DMS53 (cell line): ENCODE data around the gene TEX55.
"Not testable (repeated sequence)": the region's sequence is repeated elsewhere in the genome, so short reads cannot be mapped to it uniquely, and the experiment has no call there.

Source experiments
- DNase-seq: peaks from one replicate; lab custom pipeline; 2025; lab: John Stamatoyannopoulos, UW

Gene TEX55

GRCh38 chr3:119145500-119146167 lies at the start of gene TEX55:
Gene TEX55 (plus strand): TSS chr3:119146165. CDS start chr3:119146190, 25 bp downstream.
- peak; percentile 74 for DNase-seq

DNA sequence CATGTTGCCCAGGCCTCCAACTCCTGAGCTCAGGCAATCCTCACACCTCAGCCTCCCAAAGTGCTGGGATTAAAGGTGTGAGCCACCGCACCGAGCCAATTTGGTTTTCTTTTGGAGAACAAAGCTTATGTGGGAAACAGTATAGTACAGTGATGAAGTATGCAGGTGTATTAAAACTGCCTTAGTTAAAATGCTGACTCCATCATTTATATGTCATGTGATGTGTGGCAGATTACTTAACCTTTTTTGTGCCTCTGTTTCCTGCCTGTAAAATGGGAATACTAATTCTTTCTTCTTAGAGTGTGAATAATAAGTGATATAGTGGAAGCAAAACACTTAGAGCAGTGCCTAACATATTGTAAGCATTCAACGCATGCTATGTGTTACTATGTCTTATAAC lies 48.0 kb upstream of the TEX55 start:
- no peak for DNase-seq

DNA sequence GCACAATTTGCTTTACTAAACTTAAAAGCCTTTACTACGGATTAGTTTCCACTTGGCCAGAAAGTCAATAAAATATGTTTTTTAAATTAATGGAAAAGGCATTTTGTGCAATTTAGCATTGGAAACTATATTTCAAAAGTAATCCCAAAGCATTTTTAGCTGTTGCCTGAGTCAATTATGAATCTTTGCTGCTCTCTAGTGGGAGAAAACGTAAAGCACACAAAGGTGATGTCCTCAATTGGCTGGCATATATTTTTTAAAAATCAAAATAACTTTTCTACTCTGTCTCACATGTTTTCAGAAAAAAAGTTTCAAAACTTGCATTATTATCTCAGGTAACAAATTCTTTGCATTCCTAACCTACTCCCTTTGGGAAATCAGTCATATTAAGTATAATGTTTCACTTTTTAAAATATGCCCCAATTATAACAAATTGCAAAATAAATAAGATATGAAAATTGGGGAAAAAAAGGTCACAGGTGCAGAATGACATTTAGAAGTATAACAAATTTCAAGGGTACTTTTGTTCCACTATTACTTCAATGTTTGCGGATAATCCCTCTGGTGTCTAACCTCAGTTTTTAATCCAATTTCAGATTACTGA lies 47.2 kb upstream of the TEX55 start:
- peak; percentile 51 for DNase-seq

DNA sequence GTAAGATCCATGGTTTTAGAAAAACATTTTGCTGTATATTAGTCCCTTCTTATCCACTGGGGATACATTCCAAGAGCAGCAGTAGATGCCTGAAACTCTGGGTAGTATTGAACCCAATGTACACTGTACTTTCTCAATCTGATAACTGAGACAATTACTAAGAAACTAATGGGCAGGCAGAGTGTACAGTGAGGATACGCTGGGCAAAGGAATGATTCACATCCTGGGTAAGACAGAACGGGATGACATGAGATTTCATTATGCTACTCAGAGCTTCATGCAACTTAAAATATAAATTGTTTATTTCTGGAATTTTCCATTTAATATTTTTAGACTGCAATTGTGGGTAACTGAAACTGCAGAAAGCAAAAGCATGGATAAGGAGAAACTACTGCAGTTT lies 46.2 kb upstream of the TEX55 start:
- no peak for DNase-seq

DNA sequence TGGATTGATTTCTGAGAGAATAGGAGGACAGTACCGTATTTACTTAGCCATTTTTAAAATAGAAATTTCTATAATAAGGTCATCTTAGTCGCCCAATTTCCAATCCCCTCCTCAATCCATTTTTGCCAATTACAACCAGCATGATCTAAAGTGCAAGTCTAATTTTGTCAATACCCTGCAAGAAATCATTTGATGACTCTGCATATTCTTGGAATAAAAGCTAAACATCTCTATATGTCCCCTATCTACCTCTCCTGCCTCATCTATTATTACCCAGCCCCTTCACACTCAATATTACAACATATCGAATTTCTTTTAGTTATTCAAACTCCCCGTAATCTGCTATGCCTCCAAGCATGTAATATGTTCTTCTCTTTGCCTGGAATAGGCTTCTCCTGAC lies 41.9 kb upstream of the TEX55 start:
- no peak for DNase-seq

DNA sequence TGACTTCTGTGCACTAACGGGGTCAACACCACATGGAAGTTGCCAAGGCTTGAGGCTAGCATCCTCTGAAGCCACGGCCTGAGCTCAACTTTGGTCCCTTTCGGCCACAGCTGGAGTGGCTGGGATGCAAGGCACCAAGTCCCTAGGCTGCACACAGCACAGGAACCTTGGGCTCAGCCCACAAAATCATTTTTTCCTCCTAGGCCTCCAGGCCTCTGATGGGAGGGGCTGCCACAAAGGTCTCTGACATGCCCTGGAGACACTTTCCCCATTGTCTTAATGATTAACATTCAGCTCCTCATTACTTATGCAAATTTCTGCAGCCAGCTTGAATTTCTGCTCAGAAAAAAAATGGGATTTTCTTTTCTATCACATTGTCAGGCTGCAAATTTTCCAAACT lies 27.6 kb upstream of the TEX55 start:
- not testable (repeated sequence) for DNase-seq

GRCh38 chr3:119120480-119120879 lies 25.5 kb upstream of the TEX55 start:
- DNase-seq: no peak

DNA sequence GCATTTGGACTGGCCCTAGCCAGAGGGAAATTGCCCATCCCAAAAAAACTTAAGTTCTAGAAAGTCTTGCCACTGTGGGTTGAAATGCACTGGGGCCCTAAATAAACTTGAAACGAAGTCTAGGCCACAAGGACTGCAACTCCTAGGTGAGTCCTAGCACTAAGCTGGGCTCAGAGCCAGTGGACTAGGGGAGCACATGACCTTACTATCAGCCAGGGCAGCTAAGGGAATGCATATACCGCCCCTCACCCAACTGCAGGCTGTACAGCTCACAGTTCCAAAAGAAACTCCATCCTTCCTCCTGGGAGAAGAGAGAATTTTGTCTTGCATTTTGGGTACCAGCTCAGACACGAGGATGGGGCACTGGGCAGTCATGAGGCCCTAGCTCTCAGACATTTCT lies 23.6 kb upstream of the TEX55 start:
- no peak for DNase-seq

GRCh38 chr3:119125342-119125741 lies 20.6 kb upstream of the TEX55 start:
- DNase-seq: no peak

DNA sequence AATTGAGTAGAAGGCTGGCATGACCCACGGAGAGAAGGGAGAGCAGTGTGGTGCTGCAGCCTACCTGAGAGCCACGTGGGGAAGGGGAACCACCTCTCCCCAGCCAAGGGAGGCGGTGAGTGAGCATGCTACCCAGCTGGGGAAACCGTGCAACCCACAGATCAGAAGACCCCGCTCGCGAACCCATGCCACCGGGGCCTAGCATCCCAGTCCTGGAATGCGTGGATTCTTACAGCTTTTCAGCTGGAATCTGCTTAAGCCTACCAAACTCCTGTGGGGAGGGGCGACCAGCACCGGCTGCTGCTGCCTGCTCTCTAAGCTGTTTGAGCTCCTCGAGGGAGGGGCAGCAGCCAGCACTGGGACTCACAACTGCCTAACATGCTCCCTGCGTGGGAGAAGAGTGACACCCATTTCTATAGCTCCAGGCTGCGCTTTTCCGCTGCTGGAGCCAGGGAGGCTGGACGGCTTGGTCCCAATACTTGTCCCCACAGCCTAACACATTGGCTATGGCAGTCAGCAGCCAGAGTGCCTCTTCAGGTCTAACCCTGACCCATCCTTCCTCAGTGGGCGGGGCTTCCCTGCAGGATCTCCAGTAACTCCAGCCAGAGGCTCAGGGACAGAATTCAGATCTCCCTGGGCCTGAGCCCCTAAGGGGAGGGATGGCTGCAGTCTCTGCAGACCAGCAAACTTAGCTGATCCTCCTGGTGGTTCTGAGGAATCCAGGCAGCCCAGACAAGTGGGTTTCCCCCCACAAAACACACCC lies 20.0 kb upstream of the TEX55 start:
- no peak for DNase-seq

- not testable (repeated sequence) for DNase-seq
Observed at GRCh38 chr3:119130291-119130690, 15.7 kb upstream of the TEX55 start.

- not testable (repeated sequence) for DNase-seq
Observed at GRCh38 chr3:119132291-119132690, 13.7 kb upstream of the TEX55 start.

DNA sequence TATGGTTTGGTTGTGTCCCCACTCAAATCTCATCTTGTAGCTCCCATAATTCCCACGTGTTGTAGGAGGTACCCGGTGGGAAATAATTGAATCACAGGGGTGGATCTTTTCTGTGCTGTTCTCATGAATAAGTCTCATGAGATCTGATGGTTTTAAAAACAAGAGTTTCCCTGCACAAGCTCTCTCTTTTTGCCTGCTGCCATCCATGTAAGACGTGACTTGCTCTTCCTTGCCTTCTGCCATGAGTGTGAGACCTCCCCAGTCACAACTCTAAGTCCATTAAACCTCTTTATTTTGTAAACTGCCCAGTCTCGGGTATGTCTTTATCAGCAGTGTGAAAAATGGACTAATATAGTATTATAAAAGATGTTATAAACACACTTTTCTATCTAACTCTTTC lies 6.6 kb upstream of the TEX55 start:
- not testable (repeated sequence) for DNase-seq

- DNase-seq: no peak
Observed at GRCh38 chr3:119140466-119140865, 5.5 kb upstream of the TEX55 start.

DNA sequence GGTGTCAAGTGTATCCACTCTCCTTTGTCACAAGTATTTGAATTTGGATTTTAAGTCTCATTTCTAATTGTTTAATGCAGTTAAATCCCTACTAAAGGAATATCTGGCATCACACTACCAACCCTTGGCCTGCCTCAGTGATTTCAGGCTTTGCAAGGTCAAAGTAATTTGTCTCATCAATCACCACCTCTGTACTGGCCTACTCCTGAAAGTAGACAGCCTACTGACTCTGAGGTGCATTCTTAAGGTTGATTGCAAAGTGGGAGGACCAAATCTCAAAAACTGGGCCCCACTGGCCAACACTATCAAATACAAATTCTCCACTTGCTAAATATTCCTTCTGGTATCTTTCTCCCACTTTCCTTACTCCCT lies 851 bp upstream of the TEX55 start:
- no peak for DNase-seq

- no peak for DNase-seq
Observed at GRCh38 chr3:119146578-119147375, 812 bp downstream of the TEX55 start.

- no peak for DNase-seq
Observed at GRCh38 chr3:119147494-119147893, 1.5 kb downstream of the TEX55 start.

- DNase-seq: no peak
Observed at GRCh38 chr3:119148493-119149180, 2.7 kb downstream of the TEX55 start.

GRCh38 chr3:119149484-119149883 lies 3.5 kb downstream of the TEX55 start:
- no peak for DNase-seq

GRCh38 chr3:119156868-119157267 lies 10.9 kb downstream of the TEX55 start:
- no peak for DNase-seq

- no peak for DNase-seq
Observed at GRCh38 chr3:119157971-119158370, 12.0 kb downstream of the TEX55 start.

DNA sequence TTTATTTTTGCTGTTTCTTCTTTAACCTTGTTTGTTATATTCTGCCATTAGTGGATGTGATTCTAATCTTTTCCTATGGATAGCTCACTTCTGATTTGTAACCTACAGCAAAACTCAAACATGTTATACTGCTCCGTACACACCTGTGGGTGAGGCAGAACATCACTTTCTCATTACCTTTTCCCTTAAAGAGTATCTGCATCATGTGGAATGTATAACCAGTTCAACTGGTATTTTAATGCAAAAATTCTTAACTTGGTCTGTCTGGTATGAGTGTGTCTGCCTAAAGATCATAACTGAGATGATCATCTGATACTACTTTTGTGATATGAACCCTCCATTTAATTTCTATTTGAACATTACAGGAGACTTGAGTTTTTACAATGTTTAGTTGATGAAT lies 14.4 kb downstream of the TEX55 start:
- no peak for DNase-seq
